ENCODE results near the gene B3GNT3. TPM values are rescaled to one million over a fixed set of nuclear protein-coding genes. Genes with fewer than 3 reads are reported as not detected.

The B3GNT3 gene
- total and polyA plus RNA-seq, 2 of the 8 experiments (the other 6 are each of a cell fraction or from before 2014, with no cell fraction given): 1.5 TPM

DNA sequence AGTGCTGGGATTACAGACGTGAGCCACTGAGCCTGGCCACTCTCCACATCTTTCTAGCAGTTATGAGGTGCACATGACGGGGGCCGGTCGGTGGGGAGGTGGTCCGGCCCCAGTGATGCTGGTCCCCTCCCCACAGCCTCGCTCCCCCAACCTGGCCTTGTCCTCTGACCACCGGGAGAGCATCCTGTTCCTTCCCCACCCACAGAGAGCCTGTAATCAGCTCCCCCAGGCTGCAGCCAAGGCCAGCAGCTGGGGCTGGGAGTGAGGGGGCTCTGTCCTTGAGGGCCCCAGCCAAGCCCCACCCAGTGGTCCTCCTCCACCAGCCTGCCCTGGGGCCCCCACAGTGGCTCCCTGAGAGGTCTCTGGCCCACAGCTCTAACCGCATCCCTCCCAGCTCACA is 29.4 kb downstream of the B3GNT3 start (continued):
- no peak for TF ChIP-seq GTF2F1 (IDR thresholded peaks at IDR 0.05; ENCODE audit: borderline replicate concordance, low read depth, low read length)
